Cardiac muscle cell (in vitro differentiated cells and primary cell): ENCODE measurements around the gene HOXB8. TPM values are rescaled to one million over a fixed set of nuclear protein-coding genes. Genes with fewer than 3 reads are reported as not detected.

ENCODE experiments used
- DNase-seq, 2 donors: peaks; one replicate each; pipeline versions ENCODE4 v3.0.0 to v3.0.0-alpha.2; 2010 to 2017; ENCODE audit warnings: low read depth in 1 of 2, low spot score in 1 of 2
- H3K27ac ChIP-seq: fragments of 200-600 bp; sonication (generic); 2 replicates; pipeline ENCODE4 v1.5.1; 2016
- H3K27me3 ChIP-seq: fragments of 200-600 bp; sonication (generic); 2 replicates; pipeline ENCODE4 v1.6.0; 2016; ENCODE audit warnings: control low read depth
- H3K36me3 ChIP-seq: fragments of 200-600 bp; sonication (generic); 2 replicates; pipeline ENCODE4 v1.5.1; 2016; ENCODE audit warnings: control low read depth
- H3K4me1 ChIP-seq: fragments of 200-600 bp; sonication (generic); 2 replicates; pipeline ENCODE4 v1.8.1; 2017; ENCODE audit warnings: low read depth, mild to moderate bottlenecking, mixed run types
- H3K4me3 ChIP-seq: fragments of 200-600 bp; sonication (generic); 2 replicates; pipeline ENCODE4 v1.5.1; 2016; ENCODE audit warnings: mild to moderate bottlenecking
- H3K9me3 ChIP-seq: fragments of 200-600 bp; sonication (generic); 2 replicates; pipeline ENCODE4 v1.5.1; 2017; ENCODE audit warnings: low read depth, mild to moderate bottlenecking, control low read depth
- CTCF ChIP-seq: IDR thresholded peaks from 2 replicates; pipeline ENCODE4 v1.5.1; 2012; ENCODE audit warnings: low read depth, mild to moderate bottlenecking, low read length
- polyA plus RNA-seq: library from polyadenylated mRNA; unstranded; fragments of >200 nt; fragmentation: Nextera tagmentation; extraction: Ambion mirVana; gene quantifications from 2 replicates; pipeline ENCODE4 v1.2.1, GENCODE V29; 2016
- total RNA-seq: library from RNA; depleted of rRNA; stranded (reverse); fragments of >200 nt; gene quantifications from 2 replicates; pipeline ENCODE4 v1.2.3, GENCODE V29; 2016

Gene HOXB8
- total and polyA plus RNA-seq, 2 experiments from 2014 or later, result not detected

DNA sequence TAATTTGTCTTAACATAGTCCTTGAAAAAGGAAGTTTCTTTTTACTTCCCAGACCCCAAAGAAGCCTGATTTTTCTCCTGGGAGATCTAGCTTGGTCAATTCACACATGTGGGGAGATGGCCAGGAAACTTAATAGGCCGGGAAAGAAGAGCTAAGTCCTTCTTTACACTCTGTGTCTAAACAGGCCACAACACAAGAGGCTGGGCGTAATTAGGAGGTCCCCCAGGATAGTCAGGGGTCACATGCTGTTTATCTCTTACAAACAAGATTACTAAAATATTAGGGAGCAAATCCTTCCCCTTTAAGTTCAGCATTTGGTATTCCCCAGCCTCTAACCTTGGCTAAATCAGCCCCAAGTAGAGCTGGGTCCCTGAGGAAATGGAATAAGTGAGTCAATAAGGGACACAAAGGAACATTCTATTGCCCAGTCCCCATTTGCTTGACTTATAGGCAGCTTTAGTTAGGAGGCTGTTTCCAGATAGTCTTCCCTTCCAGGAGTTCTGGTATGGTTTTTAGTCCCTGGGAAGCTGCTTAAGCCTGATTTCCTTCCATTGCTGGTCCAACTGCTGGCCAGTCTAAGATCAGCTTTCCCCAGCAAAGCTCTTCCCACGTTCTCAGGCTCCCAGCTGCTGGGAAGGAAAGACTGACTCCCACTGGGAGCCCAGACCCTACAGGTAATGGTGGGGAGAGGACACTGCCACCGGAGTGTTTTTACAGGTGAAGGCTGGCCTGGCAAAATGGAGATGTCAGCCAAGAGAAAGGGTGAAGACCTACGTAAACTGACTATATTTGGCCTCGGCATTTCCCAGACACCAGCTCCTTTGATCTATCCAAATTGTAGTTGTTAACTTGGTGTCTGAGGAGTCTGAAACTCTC is 25.1 kb upstream of the HOXB8 start:
- H3K36me3 ChIP-seq, result no peaks in the 10 kb centered on the region
- DNase-seq, result no peak
- H3K4me1 ChIP-seq, result no peaks in the 10 kb centered on the region
- no peak for TF ChIP-seq CTCF
- H3K27me3 ChIP-seq, result peaks cover 100% of the 10 kb centered on the region
- H3K27ac ChIP-seq, result no peak overlapping the region
- no peak overlapping the region for H3K4me3 ChIP-seq
- H3K9me3 ChIP-seq, result no peaks in the 10 kb centered on the region

GRCh38 chr17:48639136-48639535 is 24.0 kb upstream of the HOXB8 start:
- no peak for DNase-seq
- no peak for TF ChIP-seq CTCF
- Histone ChIP-seq H3K9me3 (no peaks in the 10 kb centered on the region), H3K27me3 (peaks cover 100% of the 10 kb centered on the region), H3K4me1 (no peaks in the 10 kb centered on the region), H3K36me3 (no peaks in the 10 kb centered on the region), H3K27ac (no peak overlapping the region), H3K4me3 (no peak overlapping the region)

DNA sequence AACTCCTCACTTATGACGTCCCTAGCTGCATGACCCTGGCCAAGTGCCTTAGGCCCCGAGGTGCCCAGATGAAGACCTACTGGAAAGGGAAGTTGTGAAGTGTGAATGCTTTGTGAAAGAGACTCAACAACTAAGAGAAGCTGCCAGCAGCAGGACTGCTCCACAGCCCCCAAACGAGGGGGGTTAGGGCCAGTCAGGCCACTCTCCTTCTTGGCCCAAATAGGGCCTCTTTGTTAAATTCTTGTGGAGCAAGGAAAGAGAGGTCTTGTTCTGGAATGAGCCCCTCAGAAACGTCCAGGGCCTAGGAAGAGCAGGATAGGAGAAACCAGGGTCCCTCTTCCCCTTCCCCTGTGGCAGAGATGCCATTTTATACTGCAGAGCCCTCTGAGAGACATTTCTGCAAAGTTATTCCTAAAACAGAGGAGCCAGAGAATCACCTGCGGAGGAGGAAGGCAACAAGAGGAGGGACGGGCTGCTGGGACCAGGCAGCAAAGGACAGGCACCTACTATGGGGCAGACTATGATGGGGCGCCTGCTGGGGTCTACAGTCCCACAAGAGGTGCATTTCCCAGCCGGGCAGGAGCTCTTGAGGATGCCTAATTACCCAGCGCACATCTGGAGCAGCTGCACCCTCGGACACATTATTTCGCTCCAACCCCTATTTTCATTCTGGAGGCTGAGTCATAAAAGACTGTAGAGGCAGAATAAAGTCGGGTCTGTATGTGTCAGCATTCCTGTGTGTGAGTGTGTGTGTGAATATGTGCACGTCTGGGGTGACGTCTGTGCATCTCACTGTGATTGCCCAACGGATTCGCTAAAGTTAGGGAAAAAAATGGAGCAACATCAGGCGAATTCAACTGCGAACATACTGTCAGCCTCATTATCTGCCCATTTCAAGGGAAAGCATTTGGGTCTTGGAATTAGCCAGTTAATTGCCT is 22.5 kb upstream of the HOXB8 start:
- no peak overlapping the region for H3K4me3 ChIP-seq
- DNase-seq, result peak in 1 of 2 donors; percentile 67
- peaks cover 100% of the 10 kb centered on the region for H3K27me3 ChIP-seq
- H3K27ac ChIP-seq, result no peak overlapping the region
- H3K36me3 ChIP-seq, result no peaks in the 10 kb centered on the region
- no peaks in the 10 kb centered on the region for H3K4me1 ChIP-seq
- no peak for TF ChIP-seq CTCF
- H3K9me3 ChIP-seq, result no peaks in the 10 kb centered on the region

- Histone ChIP-seq H3K4me1 (no peaks in the 10 kb centered on the region), H3K27me3 (peaks cover 100% of the 10 kb centered on the region), H3K27ac (no peak overlapping the region), H3K9me3 (no peaks in the 10 kb centered on the region), H3K4me3 (no peak overlapping the region), H3K36me3 (no peaks in the 10 kb centered on the region)
- DNase-seq, result peak; percentile 66 to 93
- TF ChIP-seq CTCF, result peak; percentile 57
Measured at GRCh38 chr17:48636177-48637018, 21.3 kb upstream of the HOXB8 start.
